Neural crest cell (in vitro differentiated cells): ENCODE measurements around the gene KSR2. TPM values are rescaled to one million over a fixed set of nuclear protein-coding genes. Genes with fewer than 3 reads are reported as not detected.

Experiments used
- DNase-seq: peaks from one replicate; pipeline ENCODE4 v3.0.0; 2021; ENCODE audit warnings: low read depth, mixed read lengths, low spot score
- H3K27ac Mint-ChIP-seq: one replicate; pipeline ENCODE4 v1.8.0; 2021; ENCODE audit warnings: mild to moderate bottlenecking, mixed read lengths; ENCODE audit not compliant: unreplicated experiment
- H3K27me3 Mint-ChIP-seq: 2 replicates; pipeline ENCODE4 v1.8.0; 2021; ENCODE audit warnings: low read depth, mild to moderate bottlenecking, mixed read lengths
- H3K36me3 Mint-ChIP-seq: 2 replicates; pipeline ENCODE4 v1.8.0; 2021; ENCODE audit warnings: low read depth, mild to moderate bottlenecking, mixed read lengths
- H3K4me1 Mint-ChIP-seq: 2 replicates; pipeline ENCODE4 v1.8.0; 2021; ENCODE audit warnings: mixed read lengths
- H3K4me3 Mint-ChIP-seq: one replicate; pipeline ENCODE4 v1.8.0; 2021; ENCODE audit warnings: mild to moderate bottlenecking, mixed read lengths
- H3K9me3 Mint-ChIP-seq: 2 replicates; pipeline ENCODE4 v1.8.0; 2021; ENCODE audit warnings: mixed read lengths
- total RNA-seq: library from RNA; stranded (reverse); gene quantifications from 2 replicates; pipeline ENCODE4 v1.2.1, GENCODE V29; 2021
- TF ChIP-seq, protein P1 (sequence below): fragments of 200-600 bp; sonication (generic); conservative IDR thresholded peaks from 2 replicates; pipeline ENCODE4 v1.5.0; 2021; ENCODE audit warnings: antibody characterized with exemption, mild to moderate bottlenecking

The KSR2 gene
- total RNA-seq, 1 donor from 2014 or later = 0.33 TPM

DNA sequence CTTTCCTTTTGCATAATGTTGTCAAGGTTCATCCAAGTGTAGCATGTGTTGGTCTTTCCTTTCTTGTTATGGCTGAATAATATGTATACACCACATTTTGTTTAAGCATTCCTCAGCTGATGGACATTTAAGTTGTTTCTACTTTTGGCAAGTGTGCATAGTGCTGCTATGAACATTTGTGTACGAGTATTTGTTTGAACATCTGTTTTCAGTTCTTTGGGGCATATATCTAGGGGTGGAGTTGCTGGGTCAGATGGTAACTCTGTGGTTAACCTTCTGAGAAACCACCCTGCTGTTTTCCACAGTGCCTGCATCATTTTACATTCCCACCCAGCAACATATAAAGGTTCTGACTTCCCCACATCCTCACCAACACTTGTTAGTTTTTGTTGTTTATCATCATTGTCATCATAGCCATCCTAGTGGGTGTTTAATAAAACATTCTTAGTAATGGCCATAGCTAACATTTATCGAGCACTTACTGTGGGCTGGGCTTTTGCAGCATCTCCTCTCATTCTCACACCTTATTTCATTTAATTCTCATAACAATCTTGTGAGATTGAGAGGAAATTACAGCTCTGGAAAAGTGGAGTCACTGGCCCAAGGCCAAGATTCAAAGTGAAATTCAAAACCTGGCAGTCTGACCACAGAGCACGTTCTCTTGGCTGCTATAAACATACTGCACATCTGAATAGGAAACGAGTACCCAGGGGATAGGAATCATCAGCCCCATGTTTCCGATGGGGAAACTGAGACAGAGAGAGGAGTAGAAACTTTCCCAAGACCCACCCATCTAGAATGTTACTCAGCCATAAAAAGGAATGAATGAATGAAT is 193.6 kb downstream of the KSR2 start:
- H3K36me3 Mint-ChIP-seq = no peaks in the 10 kb centered on the region

DNA sequence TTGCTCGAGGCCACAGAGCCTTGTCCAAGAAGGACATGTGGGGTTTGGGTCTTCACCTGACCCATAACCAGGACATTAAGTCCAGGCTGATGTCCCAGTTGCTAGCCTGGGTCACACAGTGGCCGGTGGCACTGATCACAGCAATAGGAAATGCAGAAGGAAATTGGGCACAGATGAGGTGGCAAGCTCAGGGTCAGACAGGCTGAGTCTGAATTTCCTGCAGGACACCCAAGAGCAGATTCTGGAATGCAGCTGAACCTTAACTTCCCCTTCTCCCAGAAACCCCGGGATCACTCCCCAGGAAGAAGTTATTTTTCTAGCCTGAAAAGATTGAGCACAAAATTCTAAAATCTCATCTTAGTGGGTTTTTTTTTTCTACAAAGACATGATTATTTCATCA is 199.9 kb downstream of the KSR2 start:
- TF ChIP-seq, protein P1, sequence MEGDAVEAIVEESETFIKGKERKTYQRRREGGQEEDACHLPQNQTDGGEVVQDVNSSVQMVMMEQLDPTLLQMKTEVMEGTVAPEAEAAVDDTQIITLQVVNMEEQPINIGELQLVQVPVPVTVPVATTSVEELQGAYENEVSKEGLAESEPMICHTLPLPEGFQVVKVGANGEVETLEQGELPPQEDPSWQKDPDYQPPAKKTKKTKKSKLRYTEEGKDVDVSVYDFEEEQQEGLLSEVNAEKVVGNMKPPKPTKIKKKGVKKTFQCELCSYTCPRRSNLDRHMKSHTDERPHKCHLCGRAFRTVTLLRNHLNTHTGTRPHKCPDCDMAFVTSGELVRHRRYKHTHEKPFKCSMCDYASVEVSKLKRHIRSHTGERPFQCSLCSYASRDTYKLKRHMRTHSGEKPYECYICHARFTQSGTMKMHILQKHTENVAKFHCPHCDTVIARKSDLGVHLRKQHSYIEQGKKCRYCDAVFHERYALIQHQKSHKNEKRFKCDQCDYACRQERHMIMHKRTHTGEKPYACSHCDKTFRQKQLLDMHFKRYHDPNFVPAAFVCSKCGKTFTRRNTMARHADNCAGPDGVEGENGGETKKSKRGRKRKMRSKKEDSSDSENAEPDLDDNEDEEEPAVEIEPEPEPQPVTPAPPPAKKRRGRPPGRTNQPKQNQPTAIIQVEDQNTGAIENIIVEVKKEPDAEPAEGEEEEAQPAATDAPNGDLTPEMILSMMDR = no peak
- Mint-ChIP-seq H3K27me3 (peaks cover 12% of the 10 kb centered on the region), H3K27ac (no peak overlapping the region), H3K36me3 (no peaks in the 10 kb centered on the region), H3K4me3 (no peak overlapping the region), H3K4me1 (no peaks in the 10 kb centered on the region), H3K9me3 (peaks cover 8% of the 10 kb centered on the region)
- DNase-seq = no peak

More for the DNA sequence above, 193.6 kb downstream of the KSR2 start:
- peaks cover 18% of the 10 kb centered on the region for H3K27me3 Mint-ChIP-seq
- no peak overlapping the region for H3K27ac Mint-ChIP-seq
- TF ChIP-seq, protein P1 = no peak
- H3K4me3 Mint-ChIP-seq = no peak overlapping the region
- DNase-seq = no peak
- H3K4me1 Mint-ChIP-seq = no peaks in the 10 kb centered on the region
- no peaks in the 10 kb centered on the region for H3K9me3 Mint-ChIP-seq

- no peak overlapping the region for H3K27ac Mint-ChIP-seq
- no peaks in the 10 kb centered on the region for H3K4me1 Mint-ChIP-seq
- H3K27me3 Mint-ChIP-seq = peaks cover 19% of the 10 kb centered on the region
- TF ChIP-seq, protein P1 = no peak
- H3K9me3 Mint-ChIP-seq = peaks cover 8% of the 10 kb centered on the region
- H3K4me3 Mint-ChIP-seq = no peak overlapping the region
- H3K36me3 Mint-ChIP-seq = no peaks in the 10 kb centered on the region
- DNase-seq = no peak
These were observed 202.8 kb downstream of the KSR2 start for GRCh38 chr12:117766008-117766407.

GRCh38 chr12:117762143-117762542 is 206.6 kb downstream of the KSR2 start:
- Mint-ChIP-seq H3K27ac (no peak overlapping the region), H3K4me3 (no peak overlapping the region), H3K27me3 (peaks cover 14% of the 10 kb centered on the region), H3K9me3 (peaks cover 10% of the 10 kb centered on the region), H3K36me3 (no peaks in the 10 kb centered on the region), H3K4me1 (no peaks in the 10 kb centered on the region)
- TF ChIP-seq, protein P1 = no peak
- DNase-seq = no peak

GRCh38 chr12:117761528-117762100 is 207.2 kb downstream of the KSR2 start:
- Mint-ChIP-seq H3K27ac (no peak overlapping the region), H3K4me3 (no peak overlapping the region), H3K4me1 (no peaks in the 10 kb centered on the region), H3K9me3 (peaks cover 10% of the 10 kb centered on the region), H3K36me3 (no peaks in the 10 kb centered on the region), H3K27me3 (peaks cover 14% of the 10 kb centered on the region)
- TF ChIP-seq, protein P1 = no peak
- no peak for DNase-seq
